ENCODE data around the gene SHE.
"Not testable (repeated sequence)": the region's sequence is repeated elsewhere in the genome, so short reads cannot be mapped to it uniquely, and the experiment has no call there.

Gene SHE

GRCh38 chr1:154517661-154518060 lies 15.4 kb upstream of the SHE start:
- DNase-seq (ENCODE audit: low read depth, low spot score), result no peak
- H3K27ac ChIP-seq, result no peak overlapping the region

- no peak overlapping the region for H3K27ac ChIP-seq
Observed at GRCh38 chr1:154514066-154514553, 11.9 kb upstream of the SHE start.

DNA sequence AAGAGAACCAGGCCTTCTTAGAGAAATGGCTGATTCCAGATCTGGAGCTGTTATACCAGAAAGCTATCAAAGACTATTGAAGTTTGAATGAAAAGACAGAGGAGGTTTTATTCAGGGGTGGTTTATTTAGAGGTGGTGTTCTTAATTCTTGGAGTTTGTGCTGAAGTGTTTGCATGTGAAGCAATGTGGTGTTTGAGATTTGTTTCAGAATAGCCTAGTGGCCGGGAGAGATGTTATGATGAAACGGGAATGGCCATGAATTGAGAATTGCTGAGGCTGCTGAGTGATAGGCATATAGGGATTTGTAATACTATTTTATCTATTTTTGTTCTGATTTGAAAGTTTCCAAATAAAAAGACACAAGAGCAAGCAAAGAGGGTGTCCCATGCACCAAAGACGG lies 10.5 kb upstream of the SHE start:
- DNase-seq (ENCODE audit: low read depth, low spot score), result no peak
- no peak overlapping the region for H3K27ac ChIP-seq

More at GRCh38 chr1:154514066-154514553, 11.9 kb upstream of the SHE start:
- DNase-seq (ENCODE audit: low read depth, low spot score), result no peak

DNA sequence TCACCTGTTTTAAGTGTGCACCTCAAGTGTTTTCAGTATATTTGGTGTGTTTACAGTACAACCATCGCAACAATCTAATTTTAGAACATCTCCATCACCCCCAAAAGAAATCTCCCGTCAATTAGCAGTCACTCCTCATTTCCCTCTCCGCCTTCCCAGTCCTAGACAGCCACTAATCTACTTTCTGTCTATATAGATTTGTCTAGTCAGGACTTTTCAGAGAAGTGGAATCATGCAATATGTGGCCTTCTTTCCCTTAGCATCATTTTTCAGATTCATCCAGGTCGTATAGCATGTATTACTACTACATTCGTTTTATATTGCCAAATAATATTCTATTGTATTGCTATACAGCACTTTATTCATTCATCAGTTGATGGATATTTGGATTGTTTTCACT lies 1.7 kb upstream of the SHE start:
- DNase-seq (ENCODE audit: low read depth, low spot score), result no peak
- no peak overlapping the region for H3K27ac ChIP-seq

DNA sequence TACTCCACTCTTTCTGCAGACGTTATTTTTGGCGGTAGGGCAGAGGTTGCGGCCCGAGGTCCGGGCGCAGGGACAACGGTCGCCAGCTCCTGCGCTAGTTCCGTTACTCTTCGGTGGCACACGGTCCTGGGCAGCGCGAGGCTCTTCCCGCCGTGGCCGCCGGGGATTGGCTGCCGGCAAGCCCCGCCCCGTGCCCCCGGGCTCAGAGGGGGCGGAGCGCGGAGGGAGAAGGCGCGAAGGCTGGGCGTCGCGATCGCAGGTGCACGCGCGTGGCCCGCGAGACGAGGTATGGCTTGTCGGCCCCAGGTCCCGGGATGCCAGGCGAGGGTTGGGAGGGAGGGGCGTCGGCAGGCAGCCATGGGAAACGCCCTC lies 518 bp upstream of the SHE start:
- H3K27ac ChIP-seq, result no peak overlapping the region
- no peak for DNase-seq (ENCODE audit: low read depth, low spot score)

DNA sequence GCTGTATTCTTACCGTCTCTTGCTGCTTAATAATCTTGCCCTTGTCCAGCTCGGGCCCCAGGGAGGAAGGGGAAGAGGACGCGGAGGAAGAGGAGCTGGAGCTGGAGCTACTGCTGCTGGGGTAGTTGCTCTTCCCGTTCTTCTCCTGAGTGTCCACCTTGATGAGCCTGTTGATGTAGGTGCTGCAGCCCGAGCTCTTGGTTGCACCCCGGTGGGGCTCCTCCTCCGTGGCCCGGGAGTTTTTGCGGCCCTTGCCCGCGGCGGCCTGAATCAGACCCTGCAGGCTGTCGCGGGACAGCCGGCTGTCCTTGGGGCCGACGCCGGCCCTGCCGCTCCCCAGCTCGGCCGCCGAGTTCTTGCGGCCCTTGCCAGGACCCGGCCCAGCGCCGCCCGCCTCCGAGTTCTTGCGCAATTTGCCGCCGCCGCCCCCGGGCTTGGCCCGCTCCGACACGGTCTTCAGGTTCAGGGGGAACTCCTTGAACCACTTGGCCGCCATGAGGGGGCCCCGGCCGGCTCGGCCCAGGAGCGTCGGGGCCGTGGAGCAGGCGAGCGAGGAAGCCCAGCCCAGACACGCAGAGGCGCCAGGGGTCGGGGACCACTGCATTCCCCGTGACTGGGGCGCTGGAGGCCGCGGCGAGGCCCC lies 668 bp downstream of the SHE start:
- H3K27ac ChIP-seq, result no peak overlapping the region
- DNase-seq (ENCODE audit: low read depth, low spot score), result no peak

- DNase-seq (ENCODE audit: low read depth, low spot score), result no peak
Observed at GRCh38 chr1:154500533-154500932, 1.7 kb downstream of the SHE start.

DNA sequence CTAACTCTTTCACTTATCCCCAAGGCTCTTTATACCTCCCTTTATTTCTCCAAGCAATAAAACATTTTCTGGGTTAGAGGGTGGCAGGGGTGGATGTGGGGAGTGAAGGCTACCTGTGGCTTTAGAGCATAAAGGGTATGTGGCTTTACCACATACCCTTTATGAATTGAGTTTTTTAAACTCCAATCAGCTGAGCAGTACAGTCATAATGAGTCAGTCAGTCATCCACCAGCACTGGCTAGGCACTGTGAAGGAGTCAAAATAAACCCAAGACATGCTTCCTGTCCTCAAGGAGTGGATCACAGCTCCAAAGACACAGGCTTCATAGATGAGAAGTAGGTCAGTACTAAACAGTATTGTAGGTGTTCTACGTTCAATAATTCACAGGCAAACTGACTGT lies 2.8 kb downstream of the SHE start:
- DNase-seq (ENCODE audit: low read depth, low spot score), result no peak
- H3K27ac ChIP-seq, result no peak overlapping the region

More at GRCh38 chr1:154500533-154500932, 1.7 kb downstream of the SHE start:
- H3K27ac ChIP-seq, result no peak overlapping the region

DNA sequence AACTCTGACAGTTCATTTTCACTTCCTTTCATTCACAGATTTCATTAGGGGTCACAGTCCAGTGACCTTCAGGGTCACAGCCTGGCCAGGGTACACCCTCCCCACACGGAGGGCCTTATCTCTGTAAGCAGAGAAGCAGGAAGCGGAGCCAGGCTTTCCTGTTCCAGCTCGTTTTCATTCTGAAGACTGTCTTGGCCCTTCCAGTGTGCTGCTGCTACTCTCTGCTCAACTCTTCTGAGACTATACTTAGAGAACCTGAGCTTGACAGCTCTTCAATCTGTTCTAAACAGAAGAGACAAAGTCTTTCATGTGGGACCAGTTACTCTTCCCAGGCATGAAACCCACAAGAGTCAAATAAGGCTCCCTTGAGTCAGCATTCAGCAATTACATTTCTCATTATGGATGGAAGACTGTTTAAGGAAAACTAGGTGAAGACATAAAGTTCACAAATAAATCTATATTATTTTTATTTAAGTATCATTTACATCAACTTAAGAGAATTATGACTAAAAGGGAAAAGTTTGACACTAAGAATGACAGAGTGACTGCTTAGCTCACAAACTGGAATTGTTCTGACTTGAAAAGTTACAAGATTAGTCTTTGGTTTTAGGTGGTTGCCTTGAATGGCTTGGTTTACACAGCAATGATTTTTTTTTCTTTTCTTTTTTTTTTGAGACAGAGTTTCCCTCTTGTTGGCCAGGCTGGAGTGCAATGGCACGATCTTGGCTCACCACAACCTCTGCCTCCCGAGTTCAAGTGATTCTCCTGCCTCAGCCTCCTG lies 5.0 kb downstream of the SHE start:
- H3K27ac ChIP-seq, result no peak overlapping the region
- DNase-seq (ENCODE audit: low read depth, low spot score), result no peak

DNA sequence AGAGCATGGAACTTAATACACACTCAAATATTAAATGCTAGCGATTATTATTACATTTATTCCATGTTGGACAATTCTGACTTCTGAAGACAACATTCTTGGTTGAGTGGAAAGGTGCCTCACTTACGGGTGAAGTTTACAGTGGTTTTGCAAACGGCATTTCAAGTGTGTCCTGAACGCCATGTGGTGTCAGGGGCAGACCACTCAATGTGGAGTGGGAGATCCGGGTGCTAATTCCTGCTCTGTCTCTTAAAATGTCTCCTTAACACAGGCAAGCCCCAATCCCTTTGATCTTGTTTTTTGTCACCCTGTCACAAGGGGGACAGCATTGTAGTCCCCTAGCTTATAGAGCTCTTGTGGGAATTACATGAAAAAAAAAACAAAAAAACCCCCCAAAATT lies 5.8 kb downstream of the SHE start:
- DNase-seq (ENCODE audit: low read depth, low spot score), result no peak
- no peak overlapping the region for H3K27ac ChIP-seq

- no peak overlapping the region for H3K27ac ChIP-seq
- no peak for DNase-seq (ENCODE audit: low read depth, low spot score)
Observed at GRCh38 chr1:154495496-154496273, 6.5 kb downstream of the SHE start.

DNA sequence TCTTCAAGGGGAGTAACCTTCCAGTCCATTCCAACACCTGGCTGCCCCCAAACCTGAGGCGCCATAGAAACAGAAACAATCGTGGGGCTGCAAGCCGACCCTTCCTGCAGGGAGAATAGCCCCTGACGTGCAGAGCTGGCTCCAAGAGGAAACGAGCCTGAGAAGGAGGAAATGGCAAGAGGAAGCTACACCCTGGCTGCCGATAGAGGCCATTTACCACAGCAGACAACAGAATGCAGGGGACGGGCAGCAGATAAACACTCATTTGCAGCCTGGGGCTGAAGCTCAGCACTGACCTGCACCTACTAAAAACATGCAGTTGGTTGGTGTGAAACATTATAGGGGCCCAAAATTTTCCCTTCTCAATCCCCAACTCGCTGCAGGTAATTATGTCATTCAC lies 8.9 kb downstream of the SHE start:
- H3K27ac ChIP-seq, result no peak overlapping the region
- DNase-seq (ENCODE audit: low read depth, low spot score), result no peak

DNA sequence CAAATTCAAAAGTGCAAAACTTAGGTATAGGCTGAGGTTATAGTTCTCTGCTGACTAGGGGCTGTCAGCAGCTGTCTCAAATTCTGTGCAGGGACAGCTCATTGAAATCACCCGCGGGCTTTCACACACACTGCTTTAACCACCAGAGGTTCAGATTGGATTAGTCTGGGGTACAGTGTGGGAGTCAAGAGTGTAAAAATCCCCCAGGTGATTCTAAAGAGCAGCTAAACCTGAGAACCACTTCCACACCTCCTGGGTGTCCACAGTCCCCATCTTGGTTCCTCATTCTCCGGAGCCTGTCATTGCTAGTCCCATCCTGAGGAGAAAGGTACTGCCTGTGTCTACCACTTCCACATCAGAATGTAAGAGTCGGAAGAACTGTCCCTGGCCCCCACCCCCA lies 10.1 kb downstream of the SHE start:
- no peak for DNase-seq (ENCODE audit: low read depth, low spot score)
- no peak overlapping the region for H3K27ac ChIP-seq

- DNase-seq (ENCODE audit: low read depth, low spot score), result no peak
- H3K27ac ChIP-seq, result no peak overlapping the region
Observed at GRCh38 chr1:154490317-154490716, 11.9 kb downstream of the SHE start.

GRCh38 chr1:154489695-154490274 lies 12.4 kb downstream of the SHE start:
- no peak overlapping the region for H3K27ac ChIP-seq

GRCh38 chr1:154488922-154489321 lies 13.3 kb downstream of the SHE start:
- no peak for DNase-seq (ENCODE audit: low read depth, low spot score)
- no peak overlapping the region for H3K27ac ChIP-seq

More at GRCh38 chr1:154489695-154490274, 12.4 kb downstream of the SHE start:
- DNase-seq (ENCODE audit: low read depth, low spot score), result no peak

DNA sequence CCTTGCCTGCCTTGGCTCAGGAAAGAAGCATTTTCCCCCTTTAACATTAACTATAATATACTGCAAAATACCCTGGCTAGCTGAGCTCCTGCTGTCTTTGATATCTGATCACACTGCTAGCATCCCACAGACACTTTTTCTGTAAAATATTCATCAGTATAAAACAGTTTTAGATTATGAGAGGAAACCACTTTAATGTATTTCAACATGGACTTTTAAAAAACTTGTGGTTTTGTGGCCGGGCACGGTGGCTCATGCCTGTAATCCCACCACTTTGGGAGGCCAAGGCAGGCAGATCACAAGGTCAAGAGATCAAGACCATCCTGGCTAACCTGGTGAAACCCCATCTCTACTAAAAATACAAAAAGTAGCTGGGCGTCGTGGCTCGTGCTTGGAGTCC lies 15.5 kb downstream of the SHE start:
- not testable (repeated sequence) for H3K27ac ChIP-seq; DNase-seq (ENCODE audit: low read depth, low spot score)

GRCh38 chr1:154485910-154486496 lies 16.2 kb downstream of the SHE start:
- DNase-seq (ENCODE audit: low read depth, low spot score), result no peak
- H3K27ac ChIP-seq, result no peak overlapping the region

- no peak overlapping the region for H3K27ac ChIP-seq
- no peak for DNase-seq (ENCODE audit: low read depth, low spot score)
Observed at GRCh38 chr1:154485106-154485505, 17.1 kb downstream of the SHE start.

All from epithelial cell of prostate (primary cell).